GM13976 (cell line): ENCODE data around the gene HAPLN3.

Experiments used
- DNase-seq: peaks from one replicate; pipeline ENCODE4 v3.0.0; 2012; ENCODE audit warnings: low spot score
- in situ Hi-C: fragments of 300-500 bp; cut with MboI; formaldehyde crosslinking; loops from one replicate; pipeline ENCODE4 v1.12.0; 2022; ENCODE audit warnings: low sequenced_read_pairs, mixed read lengths, inconsistent platforms; ENCODE audit not compliant: unreplicated experiment
- TF ChIP-seq, protein P1 (sequence below): IDR thresholded peaks from 2 replicates; pipeline ENCODE4 v1.5.1; 2012; ENCODE audit warnings: borderline replicate concordance, mild to moderate bottlenecking; ENCODE audit not compliant: insufficient read depth; ENCODE audit errors: extremely low read depth, missing control alignments, control extremely low read depth

Gene HAPLN3

DNA sequence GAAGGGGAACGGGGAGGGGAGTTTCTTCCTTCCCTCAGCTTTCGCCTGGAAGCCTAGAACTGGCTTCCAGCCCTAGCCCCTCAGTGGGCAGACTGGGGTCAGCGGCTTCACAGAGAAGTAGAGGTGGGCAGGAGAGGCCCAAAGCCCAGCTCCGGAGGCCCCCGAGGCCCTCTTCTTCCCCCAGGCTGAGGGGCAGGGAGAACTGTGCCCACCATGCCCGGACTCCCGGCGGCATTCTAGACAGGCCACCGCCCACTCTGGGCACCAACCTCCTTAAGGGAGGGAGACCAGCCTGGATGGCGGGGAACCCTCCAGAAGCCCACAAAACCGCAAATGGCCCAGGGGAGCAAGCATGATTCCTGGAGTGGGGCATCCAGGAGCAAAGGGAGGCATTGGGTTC is 17.9 kb downstream of the HAPLN3 start:
- TF ChIP-seq, protein P1, sequence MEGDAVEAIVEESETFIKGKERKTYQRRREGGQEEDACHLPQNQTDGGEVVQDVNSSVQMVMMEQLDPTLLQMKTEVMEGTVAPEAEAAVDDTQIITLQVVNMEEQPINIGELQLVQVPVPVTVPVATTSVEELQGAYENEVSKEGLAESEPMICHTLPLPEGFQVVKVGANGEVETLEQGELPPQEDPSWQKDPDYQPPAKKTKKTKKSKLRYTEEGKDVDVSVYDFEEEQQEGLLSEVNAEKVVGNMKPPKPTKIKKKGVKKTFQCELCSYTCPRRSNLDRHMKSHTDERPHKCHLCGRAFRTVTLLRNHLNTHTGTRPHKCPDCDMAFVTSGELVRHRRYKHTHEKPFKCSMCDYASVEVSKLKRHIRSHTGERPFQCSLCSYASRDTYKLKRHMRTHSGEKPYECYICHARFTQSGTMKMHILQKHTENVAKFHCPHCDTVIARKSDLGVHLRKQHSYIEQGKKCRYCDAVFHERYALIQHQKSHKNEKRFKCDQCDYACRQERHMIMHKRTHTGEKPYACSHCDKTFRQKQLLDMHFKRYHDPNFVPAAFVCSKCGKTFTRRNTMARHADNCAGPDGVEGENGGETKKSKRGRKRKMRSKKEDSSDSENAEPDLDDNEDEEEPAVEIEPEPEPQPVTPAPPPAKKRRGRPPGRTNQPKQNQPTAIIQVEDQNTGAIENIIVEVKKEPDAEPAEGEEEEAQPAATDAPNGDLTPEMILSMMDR = no peak
- in situ Hi-C loops = no loop called here

DNA sequence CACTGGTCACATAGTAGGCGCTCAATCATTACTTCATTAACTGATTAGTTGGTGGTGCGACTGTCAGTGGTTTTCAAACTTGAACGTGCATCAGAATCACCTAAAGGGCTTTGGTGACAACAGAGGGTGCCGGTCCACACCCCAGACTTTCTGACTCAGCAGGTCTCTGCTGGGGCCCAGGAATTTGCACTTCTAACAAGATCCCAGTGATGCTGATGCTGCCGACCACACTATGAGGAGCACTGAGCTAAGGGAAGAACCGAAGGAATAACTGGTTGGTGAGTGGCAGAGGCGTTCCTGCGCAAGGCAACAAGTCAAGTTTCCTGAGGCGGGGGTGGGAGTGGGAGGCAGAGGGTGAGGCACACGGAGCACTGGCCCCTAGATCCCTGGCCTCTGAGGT is 18.8 kb downstream of the HAPLN3 start:
- TF ChIP-seq, protein P1 = no peak
- DNase-seq = no peak
- in situ Hi-C loops = no loop called here

More for the DNA sequence above, 17.9 kb downstream of the HAPLN3 start:
- DNase-seq = no peak

DNA sequence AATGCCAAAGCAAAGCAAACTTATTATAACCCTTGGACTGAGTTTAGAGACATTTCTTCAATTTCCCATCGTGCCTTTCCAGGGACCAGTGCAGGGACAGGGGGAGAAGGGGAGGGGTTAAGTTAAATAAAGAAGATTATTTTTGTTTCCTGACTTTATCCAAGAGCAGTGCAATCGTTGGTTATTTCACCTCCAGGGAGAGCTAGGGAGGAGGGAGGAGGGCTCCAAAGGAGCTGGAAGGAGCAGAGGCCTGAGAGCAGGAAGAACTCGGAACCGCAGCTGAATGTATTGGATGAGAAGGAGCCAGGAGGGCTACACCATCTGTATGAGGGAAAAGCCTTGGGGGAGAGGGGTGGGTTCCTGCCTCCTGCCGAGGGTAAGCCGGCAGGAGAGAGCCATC is 20.7 kb downstream of the HAPLN3 start:
- in situ Hi-C loops = no loop called here
- TF ChIP-seq, protein P1 = no peak
- DNase-seq = no peak

DNA sequence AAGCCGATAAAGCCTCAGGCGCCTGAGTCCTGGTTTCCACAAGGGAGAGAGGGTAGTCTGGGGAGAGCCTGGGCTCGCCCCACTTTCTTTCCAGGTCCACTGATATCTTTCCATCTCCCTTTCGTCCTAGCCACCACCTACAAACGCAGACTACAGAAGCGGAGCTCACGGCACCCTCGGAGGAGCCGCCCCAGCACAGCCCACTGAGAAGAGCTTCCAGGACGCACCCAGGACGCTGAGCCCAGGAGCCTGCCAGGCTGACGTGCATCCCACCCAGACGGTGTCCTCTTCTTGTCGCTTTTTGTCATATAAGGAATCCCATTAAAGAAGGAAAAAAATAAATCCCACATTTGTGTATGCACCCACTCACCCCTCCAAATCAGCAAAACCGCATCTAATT is 21.1 kb downstream of the HAPLN3 start:
- in situ Hi-C loops = no loop called here
- TF ChIP-seq, protein P1 = no peak
- DNase-seq = no peak

DNA sequence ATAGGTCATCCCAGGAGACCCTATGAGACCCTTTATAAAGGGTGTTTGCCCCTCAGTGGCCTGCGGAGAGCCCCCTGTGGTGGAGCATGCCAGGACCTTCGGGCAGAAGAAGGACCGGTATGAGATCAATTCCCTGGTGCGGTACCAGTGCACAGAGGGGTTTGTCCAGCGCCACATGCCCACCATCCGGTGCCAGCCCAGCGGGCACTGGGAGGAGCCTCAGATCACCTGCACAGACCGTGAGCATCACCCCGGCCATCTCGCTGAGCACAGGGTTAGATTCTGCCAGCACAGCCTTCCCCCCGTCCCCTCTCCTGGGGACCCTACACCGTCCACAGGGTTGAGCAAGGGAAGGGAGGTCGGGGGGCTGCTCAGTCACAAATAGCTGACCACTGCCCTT is 21.6 kb downstream of the HAPLN3 start:
- TF ChIP-seq, protein P1 = no peak
- in situ Hi-C loops = no loop called here

DNA sequence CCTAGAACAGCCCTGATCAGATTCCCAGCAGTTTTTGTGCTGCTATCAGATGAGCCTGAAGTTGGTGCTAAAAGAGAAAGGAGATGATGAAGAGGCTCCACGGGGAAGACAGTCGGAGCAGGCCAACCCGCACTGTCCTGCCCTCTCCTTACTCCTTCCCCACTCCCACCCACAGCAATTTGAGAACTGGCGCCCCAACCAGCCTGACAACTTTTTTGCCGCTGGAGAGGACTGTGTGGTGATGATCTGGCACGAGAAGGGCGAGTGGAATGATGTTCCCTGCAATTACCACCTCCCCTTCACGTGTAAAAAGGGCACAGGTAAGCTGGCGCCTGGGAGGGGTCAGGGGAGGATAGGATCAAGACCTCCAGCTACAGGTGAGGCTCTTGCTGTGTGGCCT is 22.6 kb downstream of the HAPLN3 start:
- in situ Hi-C loops = no loop called here
- no peak for DNase-seq
- TF ChIP-seq, protein P1 = no peak

More for the DNA sequence above, 21.6 kb downstream of the HAPLN3 start:
- DNase-seq = no peak

DNA sequence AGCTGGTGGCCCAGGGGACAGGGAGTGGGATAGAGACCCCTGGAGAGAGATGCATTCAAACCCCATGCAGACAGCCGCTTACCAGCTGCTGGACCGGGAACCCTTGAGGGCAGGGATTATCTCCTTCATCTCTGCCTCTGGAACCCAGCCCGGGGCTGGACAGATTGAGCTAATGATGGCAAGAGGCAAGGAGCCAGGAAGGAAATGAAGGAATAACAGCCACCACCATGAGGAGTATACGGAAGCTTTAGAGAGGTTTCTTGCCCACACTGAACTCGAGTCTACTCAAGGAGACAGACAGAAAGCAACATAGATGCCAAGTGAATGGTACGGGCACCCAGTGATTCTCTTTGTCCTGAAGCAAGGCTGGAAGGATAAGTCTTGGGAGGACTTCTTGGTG is 23.2 kb downstream of the HAPLN3 start:
- in situ Hi-C loops = no loop called here
- TF ChIP-seq, protein P1 = no peak
- DNase-seq = no peak
